ENCODE data around the gene GNG8.

- TF ChIP-seq CTCF (conservative IDR thresholded peaks at IDR 0.05 in 1 of 2, IDR thresholded peaks at IDR 0.05 in 1 of 2; ENCODE audit: low read depth in 1 of 2, low read length in 2 of 2) (no peak), EZH2 (IDR thresholded peaks at IDR 0.05; ENCODE audit: low read length, missing control alignments) (no peak)
These were observed 42.2 kb upstream of the GNG8 start for GRCh38 chr19:46678110-46678732.

All from fibroblast of lung (primary cell).